GM23248 (cell line): ENCODE results near the gene MGAT5. TPM values are rescaled to one million over a fixed set of nuclear protein-coding genes. Genes with fewer than 3 reads are reported as not detected.

Source experiments
- DNase-seq: peaks from one replicate; pipeline ENCODE4 v3.0.0-alpha.2; 2015
- H2AFZ ChIP-seq: fragments of 200-600 bp; sonication (generic); 2 replicates; pipeline ENCODE4 v1.6.1; 2016; ENCODE audit warnings: antibody characterized with exemption
- H3F3A ChIP-seq: fragments of 200-600 bp; sonication (generic); 2 replicates; pipeline ENCODE4 v1.6.1; 2016; ENCODE audit warnings: mild to moderate bottlenecking, antibody characterized with exemption, mixed run types; ENCODE audit not compliant: insufficient read depth
- H3K27ac ChIP-seq: fragments of 200-600 bp; sonication (generic); 2 replicates; pipeline ENCODE4 v1.5.1; 2016; ENCODE audit warnings: mild to moderate bottlenecking
- H3K27me3 ChIP-seq: fragments of 200-600 bp; sonication (generic); replicated peaks from 2 replicates; pipeline ENCODE4 v1.6.1; 2016; ENCODE audit warnings: mild to moderate bottlenecking; ENCODE audit not compliant: insufficient read depth
- H3K36me3 ChIP-seq: fragments of 200-600 bp; sonication (generic); 2 replicates; pipeline ENCODE4 v1.6.1; 2016; ENCODE audit warnings: low read depth, mild to moderate bottlenecking
- H3K4me1 ChIP-seq: fragments of 200-600 bp; sonication (generic); 2 replicates; pipeline ENCODE4 v1.6.1; 2016; ENCODE audit warnings: mild to moderate bottlenecking; ENCODE audit not compliant: insufficient read depth
- H3K4me2 ChIP-seq: fragments of 200-600 bp; sonication (generic); one replicate; pipeline ENCODE4 v1.6.1; 2016; ENCODE audit warnings: mild to moderate bottlenecking; ENCODE audit not compliant: unreplicated experiment
- H3K4me3 ChIP-seq: fragments of 200-600 bp; sonication (generic); 2 replicates; pipeline ENCODE4 v1.5.1; 2016; ENCODE audit warnings: mild to moderate bottlenecking
- H3K79me2 ChIP-seq: fragments of 200-600 bp; sonication (generic); 2 replicates; pipeline ENCODE4 v1.6.1; 2016; ENCODE audit warnings: mild to moderate bottlenecking; ENCODE audit not compliant: insufficient read depth
- H3K9ac ChIP-seq: fragments of 200-600 bp; sonication (generic); 2 replicates; pipeline ENCODE4 v1.6.1; 2016; ENCODE audit warnings: mild to moderate bottlenecking
- H3K9me2 ChIP-seq: fragments of 200-600 bp; sonication (generic); 2 replicates; pipeline ENCODE4 v1.6.1; 2016; ENCODE audit warnings: mixed run types, mild to moderate bottlenecking, moderate library complexity; ENCODE audit not compliant: insufficient read depth
- H3K9me3 ChIP-seq: fragments of 200-600 bp; sonication (generic); one replicate; pipeline ENCODE4 v1.6.1; 2017; ENCODE audit warnings: low read depth
- H4K20me1 ChIP-seq: fragments of 200-600 bp; sonication (generic); 2 replicates; pipeline ENCODE4 v1.6.0; 2016; ENCODE audit not compliant: insufficient read depth
- EZH2 ChIP-seq: fragments of 200-600 bp; sonication (generic); IDR thresholded peaks from 2 replicates; pipeline ENCODE4 v1.6.1; 2018; ENCODE audit warnings: antibody characterized with exemption, mild to moderate bottlenecking; ENCODE audit not compliant: insufficient read depth, poor library complexity, severe bottlenecking
- EZH2phosphoT487 ChIP-seq: fragments of 200-600 bp; sonication (generic); IDR thresholded peaks from 2 replicates; pipeline ENCODE4 v1.6.1; 2018; ENCODE audit warnings: antibody characterized with exemption, moderate library complexity, mild to moderate bottlenecking, low read depth; ENCODE audit not compliant: insufficient read depth
- WGBS, 2 experiments: methylation state at CpG; one replicate each; pipeline ENCODE4 v1.1.6; 2015 to 2017; ENCODE audit warnings: low lambda C conversion rate in 2 of 2, low coverage in 1 of 2; ENCODE audit errors: missing lambda C conversion rate in 2 of 2; 5-methylcytosine and 5-hydroxymethylcytosine counted together
- in situ Hi-C: fragments of 300-500 bp; cut with MboI; formaldehyde crosslinking; loops from 2 replicates; pipeline ENCODE4 v1.15.0; 2020
- polyA plus RNA-seq: library from polyadenylated mRNA; unstranded; fragments of >200 nt; fragmentation: Nextera tagmentation; extraction: Ambion mirVana; gene quantifications from 2 replicates; pipeline ENCODE4 v1.2.1, GENCODE V29; 2016
- total RNA-seq: library from RNA; depleted of rRNA; stranded (reverse); fragments of >200 nt; shearing (Covaris generic); gene quantifications from 2 replicates; pipeline ENCODE4 v1.2.3, GENCODE V29; 2014

MGAT5 gene
- total and polyA plus RNA-seq, 2 experiments from 2014 or later = 1.8 to 15.9 TPM

- H2AFZ ChIP-seq = no peak overlapping the region
- in situ Hi-C loops = loop anchor here (25.0 kb wide), 1 partner anchor 360 kb away; no protein-coding TSS in a partner anchor
- H4K20me1 ChIP-seq = no peaks in the 10 kb centered on the region
These were observed 6.2 kb upstream of the MGAT5 start for GRCh38 chr2:134247679-134248078.

GRCh38 chr2:134248913-134249312 is 5.0 kb upstream of the MGAT5 start:
- WGBS, 2 experiments = 98 to 100% methylated on average over 2 of the region's 2 CpGs
- H3K9me3 ChIP-seq = no peaks in the 10 kb centered on the region
- H3K9ac ChIP-seq = no peak overlapping the region
- H3K4me1 ChIP-seq = peaks cover 6% of the 10 kb centered on the region; the same call in 1 of the 2 replicates
- no peak overlapping the region for H2AFZ ChIP-seq
- no peaks in the 10 kb centered on the region for H3K36me3 ChIP-seq
- H3K79me2 ChIP-seq = peaks cover 15% of the 10 kb centered on the region; the same call in 1 of the 2 replicates
- H3K9me2 ChIP-seq = no peaks in the 10 kb centered on the region
- in situ Hi-C loops = loop anchor here (25.0 kb wide), 1 partner anchor 362 kb away; no protein-coding TSS in a partner anchor
- H4K20me1 ChIP-seq = no peaks in the 10 kb centered on the region
- H3K4me2 ChIP-seq = no peak overlapping the region
- no peak overlapping the region for H3K27ac ChIP-seq
- H3K4me3 ChIP-seq = no peak overlapping the region
- no peak for DNase-seq
- H3F3A ChIP-seq = peaks cover 7% of the 10 kb centered on the region; the same call in 1 of the 2 replicates
- no peaks in the 10 kb centered on the region for H3K27me3 ChIP-seq
- TF ChIP-seq EZH2 (no peak), EZH2phosphoT487 (no peak)

More at GRCh38 chr2:134247679-134248078, 6.2 kb upstream of the MGAT5 start:
- H3K27ac ChIP-seq = no peak overlapping the region
- H3K9me3 ChIP-seq = no peaks in the 10 kb centered on the region
- no peak overlapping the region for H3K9ac ChIP-seq
- H3K4me2 ChIP-seq = no peak overlapping the region
- H3K79me2 ChIP-seq = peaks cover 15% of the 10 kb centered on the region; the same call in 1 of the 2 replicates
- TF ChIP-seq EZH2phosphoT487 = no peak
- TF ChIP-seq EZH2 = no peak
- peaks cover 6% of the 10 kb centered on the region; the same call in 1 of the 2 replicates for H3K4me1 ChIP-seq
- H3K36me3 ChIP-seq = no peaks in the 10 kb centered on the region
- 100% methylated on average over 1 of the region's 1 CpG for WGBS, 2 experiments
- peaks cover 3% of the 10 kb centered on the region; the same call in 1 of the 2 replicates for H3F3A ChIP-seq
- H3K9me2 ChIP-seq = no peaks in the 10 kb centered on the region
- H3K4me3 ChIP-seq = no peak overlapping the region
- DNase-seq = no peak
- H3K27me3 ChIP-seq = no peaks in the 10 kb centered on the region

GRCh38 chr2:134249755-134250154 is 4.1 kb upstream of the MGAT5 start:
- H3K4me2 ChIP-seq = no peak overlapping the region
- no peaks in the 10 kb centered on the region for H4K20me1 ChIP-seq
- peaks cover 7% of the 10 kb centered on the region; the same call in 1 of the 2 replicates for H3F3A ChIP-seq
- TF ChIP-seq EZH2phosphoT487 (no peak), EZH2 (no peak)
- H3K79me2 ChIP-seq = peaks cover 15% of the 10 kb centered on the region; the same call in 1 of the 2 replicates
- H3K9me2 ChIP-seq = no peaks in the 10 kb centered on the region
- H3K27me3 ChIP-seq = no peaks in the 10 kb centered on the region
- no peak overlapping the region for H3K27ac ChIP-seq
- no peak overlapping the region for H3K9ac ChIP-seq
- no peaks in the 10 kb centered on the region for H3K9me3 ChIP-seq
- in situ Hi-C loops = loop anchor here (25.0 kb wide), 1 partner anchor 362 kb away; no protein-coding TSS in a partner anchor
- H3K4me1 ChIP-seq = no peaks in the 10 kb centered on the region; the same call in 1 of the 2 replicates
- H3K4me3 ChIP-seq = no peak overlapping the region
- no peaks in the 10 kb centered on the region for H3K36me3 ChIP-seq
- WGBS, 2 experiments = 89 to 93% methylated on average over 2 of the region's 2 CpGs
- H2AFZ ChIP-seq = no peak overlapping the region
- DNase-seq = no peak

GRCh38 chr2:134250840-134251461 is 2.9 kb upstream of the MGAT5 start:
- H3K9me3 ChIP-seq = no peaks in the 10 kb centered on the region
- TF ChIP-seq EZH2phosphoT487 (no peak), EZH2 (no peak)
- 98 to 99% methylated on average over 8 of the region's 8 CpGs for WGBS, 2 experiments
- H3K36me3 ChIP-seq = no peaks in the 10 kb centered on the region
- no peaks in the 10 kb centered on the region; the same call in 1 of the 2 replicates for H3K4me1 ChIP-seq
- H3K9me2 ChIP-seq = no peaks in the 10 kb centered on the region
- H3F3A ChIP-seq = peaks cover 7% of the 10 kb centered on the region; the same call in 1 of the 2 replicates
- H3K4me2 ChIP-seq = no peak overlapping the region
- DNase-seq = no peak
- H4K20me1 ChIP-seq = no peaks in the 10 kb centered on the region
- H3K79me2 ChIP-seq = peaks cover 15% of the 10 kb centered on the region; the same call in 1 of the 2 replicates
- H3K4me3 ChIP-seq = no peak overlapping the region
- in situ Hi-C loops = no loop called here
- no peaks in the 10 kb centered on the region for H3K27me3 ChIP-seq
- H2AFZ ChIP-seq = no peak overlapping the region
- no peak overlapping the region for H3K9ac ChIP-seq
- no peak overlapping the region for H3K27ac ChIP-seq
